Peyer's patch (tissue), 4 donors: ENCODE results near the gene APC2.

ENCODE experiments used
- CTCF ChIP-seq, 6 experiments: fragments of 450-650 bp in 4 of 6; fragments of 200-600 bp in 2 of 6; sonication (generic) in 1 of 6; IDR thresholded peaks; one replicate each; pipeline ENCODE4 v1.5.1; 2017 to 2019; ENCODE audit warnings: antibody characterized with exemption in 6 of 6, mild to moderate bottlenecking in 3 of 6, moderate library complexity in 1 of 6
- POLR2A ChIP-seq, 2 donors: fragments of 450-650 bp; IDR thresholded peaks; one replicate each; pipeline ENCODE4 v1.5.1; 2017; ENCODE audit warnings: antibody characterized with exemption in 2 of 2, mild to moderate bottlenecking in 2 of 2, moderate library complexity in 2 of 2

GRCh38 chr19:1445185-1445931 is 4.6 kb upstream of the APC2 start:
- TF ChIP-seq CTCF (IDR thresholded peaks at IDR 0.05) (peak; percentile 69 to 98 (median 94)), POLR2A (IDR thresholded peaks at IDR 0.05) (no peak)
